Neural crest cell (in vitro differentiated cells): ENCODE data around the gene OR8U1. TPM values are rescaled to one million over a fixed set of nuclear protein-coding genes. Genes with fewer than 3 reads are reported as not detected.

Experiments used
- DNase-seq: peaks from one replicate; pipeline ENCODE4 v3.0.0; 2021; ENCODE audit warnings: low read depth, mixed read lengths, low spot score
- H3K27ac Mint-ChIP-seq: one replicate; pipeline ENCODE4 v1.8.0; 2021; ENCODE audit warnings: mild to moderate bottlenecking, mixed read lengths; ENCODE audit not compliant: unreplicated experiment
- H3K27me3 Mint-ChIP-seq: 2 replicates; pipeline ENCODE4 v1.8.0; 2021; ENCODE audit warnings: low read depth, mild to moderate bottlenecking, mixed read lengths
- H3K36me3 Mint-ChIP-seq: 2 replicates; pipeline ENCODE4 v1.8.0; 2021; ENCODE audit warnings: low read depth, mild to moderate bottlenecking, mixed read lengths
- H3K4me1 Mint-ChIP-seq: 2 replicates; pipeline ENCODE4 v1.8.0; 2021; ENCODE audit warnings: mixed read lengths
- H3K4me3 Mint-ChIP-seq: one replicate; pipeline ENCODE4 v1.8.0; 2021; ENCODE audit warnings: mild to moderate bottlenecking, mixed read lengths
- H3K9me3 Mint-ChIP-seq: 2 replicates; pipeline ENCODE4 v1.8.0; 2021; ENCODE audit warnings: mixed read lengths
- CTCF ChIP-seq: fragments of 200-600 bp; sonication (generic); conservative IDR thresholded peaks from 2 replicates; pipeline ENCODE4 v1.5.0; 2021; ENCODE audit warnings: antibody characterized with exemption, mild to moderate bottlenecking
- total RNA-seq: library from RNA; stranded (reverse); gene quantifications from 2 replicates; pipeline ENCODE4 v1.2.1, GENCODE V29; 2021

The OR8U1 gene
- total RNA-seq, 1 donor from 2014 or later: not detected

- Mint-ChIP-seq H3K4me1 (no peaks in the 10 kb centered on the region), H3K4me3 (no peak overlapping the region), H3K27me3 (no peaks in the 10 kb centered on the region), H3K27ac (no peak overlapping the region), H3K36me3 (no peaks in the 10 kb centered on the region), H3K9me3 (peaks cover 2% of the 10 kb centered on the region)
- no peak for DNase-seq
- no peak for TF ChIP-seq CTCF
Measured at GRCh38 chr11:56410801-56411200, 35.4 kb downstream of the OR8U1 start.

- Mint-ChIP-seq H3K36me3 (no peaks in the 10 kb centered on the region), H3K4me1 (no peaks in the 10 kb centered on the region), H3K4me3 (no peak within 1 kb of the TSS), H3K27me3 (no peaks in the 10 kb centered on the region), H3K9me3 (peaks cover 2% of the 10 kb centered on the region), H3K27ac (no peak within 1 kb of the TSS)
- TF ChIP-seq CTCF: no peak
- DNase-seq: no peak
Measured at GRCh38 chr11:56412396-56412795, 37.0 kb downstream of the OR8U1 start, which contains the start of gene OR5AL1. OR5AL1 (plus strand) TSS chr11:56412696.

Other genes starting within 250 kb of the OR8U1 start
- not detected in 2 replicates for gene OR8J3, start 235.4 kb upstream of the OR8U1 start, total RNA-seq
- not detected in 2 replicates for gene OR8K5, start 215.3 kb upstream of the OR8U1 start, total RNA-seq
- not detected in 2 replicates for gene OR5J2, start 199.0 kb upstream of the OR8U1 start, total RNA-seq
- not detected in 2 replicates for gene OR5T2, start 141.4 kb upstream of the OR8U1 start, total RNA-seq
- gene OR5T3, start 123.4 kb upstream of the OR8U1 start, total RNA-seq: not detected in 2 replicates
- not detected in 2 replicates for gene OR5T1, start 101.5 kb upstream of the OR8U1 start, total RNA-seq
- not detected in 2 replicates for gene OR8H1, start 83.4 kb upstream of the OR8U1 start, total RNA-seq
- gene OR8K3, start 60.5 kb upstream of the OR8U1 start, total RNA-seq: not detected in 2 replicates
- gene OR8K1, start 29.6 kb upstream of the OR8U1 start, total RNA-seq: not detected in 2 replicates
- gene OR8J1, start 21.3 kb upstream of the OR8U1 start, total RNA-seq: not detected in 2 replicates
- gene OR5AL1, start 37.1 kb downstream of the OR8U1 start, total RNA-seq: not detected in 2 replicates
- gene OR5M3, start 97.7 kb downstream of the OR8U1 start, total RNA-seq: not detected in 2 replicates
- gene OR5M8, start 115.7 kb downstream of the OR8U1 start, total RNA-seq: not detected in 2 replicates
- not detected in 2 replicates for gene OR5M11, start 167.6 kb downstream of the OR8U1 start, total RNA-seq
- not detected in 2 replicates for gene OR5M10, start 202.1 kb downstream of the OR8U1 start, total RNA-seq
- not detected in 2 replicates for gene OR5M1, start 239.2 kb downstream of the OR8U1 start, total RNA-seq